ENCODE data around the gene RPL27. TPM values are rescaled to one million over a fixed set of nuclear protein-coding genes. Genes with fewer than 3 reads are reported as not detected.
"Not testable (repeated sequence)": the region's sequence is repeated elsewhere in the genome, so short reads cannot be mapped to it uniquely, and the experiment has no call there.

RPL27 gene
- total RNA-seq, 4 donors from 2014 or later: 775 to 1,810 (median 1,289) TPM

DNA sequence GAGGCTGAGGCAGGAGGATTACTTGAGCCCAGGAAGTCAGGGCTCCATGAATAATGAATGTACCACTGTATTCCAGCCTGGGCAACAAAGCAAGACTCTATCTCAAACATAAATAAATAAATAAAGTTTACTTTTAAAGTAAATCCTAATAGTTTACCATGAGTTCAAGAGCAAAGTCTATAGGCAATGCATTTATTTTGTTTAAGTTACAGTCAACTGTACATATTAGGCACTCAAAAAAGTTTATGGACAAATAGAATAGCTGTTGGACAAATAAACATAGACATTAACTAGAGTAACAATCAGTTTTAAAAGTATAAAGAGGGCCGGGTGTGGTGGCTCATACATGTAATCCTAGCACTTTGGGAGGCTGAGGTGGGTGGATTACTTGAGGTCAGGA, 30.3 kb upstream of the RPL27 start:
- H3K4me3 ChIP-seq: no peak overlapping the region
- H3K27ac ChIP-seq: no peak overlapping the region
- peaks cover 0 to 2% (median 0%) of the 10 kb centered on the region in 3 donors for H3K36me3 ChIP-seq
- peaks cover 7 to 11% (median 8%) of the 10 kb centered on the region in 3 donors for H3K4me1 ChIP-seq
- intact Hi-C loops (cut with DNase I): no loop called here
- TF ChIP-seq POLR2A (IDR thresholded peaks at IDR 0.05): no peak
- TF ChIP-seq, protein P1, sequence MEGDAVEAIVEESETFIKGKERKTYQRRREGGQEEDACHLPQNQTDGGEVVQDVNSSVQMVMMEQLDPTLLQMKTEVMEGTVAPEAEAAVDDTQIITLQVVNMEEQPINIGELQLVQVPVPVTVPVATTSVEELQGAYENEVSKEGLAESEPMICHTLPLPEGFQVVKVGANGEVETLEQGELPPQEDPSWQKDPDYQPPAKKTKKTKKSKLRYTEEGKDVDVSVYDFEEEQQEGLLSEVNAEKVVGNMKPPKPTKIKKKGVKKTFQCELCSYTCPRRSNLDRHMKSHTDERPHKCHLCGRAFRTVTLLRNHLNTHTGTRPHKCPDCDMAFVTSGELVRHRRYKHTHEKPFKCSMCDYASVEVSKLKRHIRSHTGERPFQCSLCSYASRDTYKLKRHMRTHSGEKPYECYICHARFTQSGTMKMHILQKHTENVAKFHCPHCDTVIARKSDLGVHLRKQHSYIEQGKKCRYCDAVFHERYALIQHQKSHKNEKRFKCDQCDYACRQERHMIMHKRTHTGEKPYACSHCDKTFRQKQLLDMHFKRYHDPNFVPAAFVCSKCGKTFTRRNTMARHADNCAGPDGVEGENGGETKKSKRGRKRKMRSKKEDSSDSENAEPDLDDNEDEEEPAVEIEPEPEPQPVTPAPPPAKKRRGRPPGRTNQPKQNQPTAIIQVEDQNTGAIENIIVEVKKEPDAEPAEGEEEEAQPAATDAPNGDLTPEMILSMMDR (IDR thresholded peaks at IDR 0.05): no peak
- WGBS, 2 donors: 62 to 67% methylated on average over 1 of the region's 1 CpG
- no peaks in the 10 kb centered on the region for H3K9me3 ChIP-seq
- no peak for DNase-seq
- no peaks in the 10 kb centered on the region for H3K27me3 ChIP-seq

DNA sequence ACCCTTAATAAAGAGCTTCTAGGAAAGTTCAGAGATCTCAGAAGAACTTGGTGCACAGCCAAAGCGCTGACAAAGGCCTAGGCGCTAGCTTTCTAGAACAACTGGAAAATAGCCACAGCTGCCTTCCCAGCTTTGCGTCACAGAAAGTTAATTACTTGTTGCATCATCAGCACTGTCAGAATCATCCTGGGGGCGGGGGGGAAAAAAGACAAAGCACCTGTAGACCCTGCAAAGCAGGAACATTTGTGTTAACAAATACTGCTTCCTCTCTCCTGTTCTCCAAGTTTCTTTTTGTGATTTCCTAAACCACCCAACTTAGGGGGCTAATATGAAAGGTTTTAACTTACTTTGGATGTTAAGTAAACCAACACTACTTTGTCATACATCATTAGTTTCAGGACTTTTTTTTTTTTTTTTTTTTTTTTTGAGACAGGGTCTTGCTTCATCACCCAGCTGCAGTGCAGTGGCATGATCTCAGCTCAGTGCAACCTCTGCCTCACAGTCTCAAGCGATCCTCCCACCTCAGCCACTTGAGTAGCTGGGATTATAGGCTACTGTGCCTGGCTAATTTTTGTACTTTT, 29.1 kb upstream of the RPL27 start:
- intact Hi-C loops (cut with DNase I): no loop called here
- H3K4me3 ChIP-seq: no peak overlapping the region
- DNase-seq: no peak
- H3K4me1 ChIP-seq: peaks cover 0 to 3% (median 0%) of the 10 kb centered on the region in 3 donors
- TF ChIP-seq POLR2A (IDR thresholded peaks at IDR 0.05): no peak
- TF ChIP-seq, protein P1 (IDR thresholded peaks at IDR 0.05): no peak
- WGBS, 2 donors: 37 to 39% methylated on average over 5 of the region's 5 CpGs
- no peaks in the 10 kb centered on the region for H3K36me3 ChIP-seq
- no peaks in the 10 kb centered on the region for H3K9me3 ChIP-seq
- H3K27me3 ChIP-seq: no peaks in the 10 kb centered on the region
- no peak overlapping the region for H3K27ac ChIP-seq

DNA sequence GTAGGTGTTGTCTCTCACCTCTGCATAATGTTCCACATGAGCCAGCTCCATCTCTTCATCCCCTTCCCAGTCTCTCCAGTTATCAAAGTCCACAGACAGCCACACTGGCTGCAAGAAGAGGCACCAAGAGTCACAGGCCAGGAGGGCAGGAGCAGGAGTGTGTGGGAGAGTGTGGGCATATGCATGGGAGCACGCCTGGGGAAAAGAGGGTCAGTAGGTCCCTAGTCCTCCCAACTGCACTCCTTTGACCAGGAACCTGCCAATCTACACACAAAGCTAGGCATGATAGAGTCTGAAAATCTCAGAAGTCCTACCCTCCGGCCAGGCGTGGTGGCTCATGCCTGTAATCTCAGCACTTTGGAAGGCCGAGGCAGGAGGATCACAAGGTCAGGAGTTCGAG, 26.6 kb upstream of the RPL27 start:
- WGBS, 2 donors: 78% methylated on average over 5 of the region's 5 CpGs; no CpG with 5 or more reads in 1 of the 2 donors
- Histone ChIP-seq H3K36me3 (no peaks in the 10 kb centered on the region), H3K27ac (no peak overlapping the region), H3K4me3 (no peak overlapping the region), H3K27me3 (no peaks in the 10 kb centered on the region), H3K4me1 (no peaks in the 10 kb centered on the region), H3K9me3 (no peaks in the 10 kb centered on the region)
- intact Hi-C loops (cut with DNase I): no loop called here
- no peak for DNase-seq
- TF ChIP-seq, protein P1 (IDR thresholded peaks at IDR 0.05): no peak
- no peak for TF ChIP-seq POLR2A (IDR thresholded peaks at IDR 0.05)

DNA sequence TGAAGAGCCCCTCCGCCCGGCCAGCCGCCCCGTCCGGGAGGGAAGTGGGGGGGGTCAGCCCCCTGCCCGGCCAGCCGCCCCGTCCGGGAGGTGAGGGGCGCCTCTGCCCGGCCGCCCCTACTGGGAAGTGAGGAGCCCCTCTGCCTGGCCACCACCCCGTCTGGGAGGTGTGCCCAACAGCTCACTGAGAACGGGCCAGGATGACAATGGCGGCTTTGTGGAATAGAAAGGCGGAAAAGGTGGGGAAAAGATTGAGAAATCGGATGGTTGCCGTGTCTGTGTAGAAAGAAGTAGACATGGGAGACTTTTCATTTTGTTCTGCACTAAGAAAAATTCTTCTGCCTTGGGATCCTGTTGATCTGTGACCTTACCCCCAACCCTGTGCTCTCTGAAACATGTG, 24.9 kb upstream of the RPL27 start:
- H3K9me3 ChIP-seq; DNase-seq; H3K27me3 ChIP-seq; H3K4me3 ChIP-seq; H3K36me3 ChIP-seq; H3K4me1 ChIP-seq; H3K27ac ChIP-seq; intact Hi-C loops (cut with DNase I): not testable (repeated sequence)
- WGBS, 2 donors: no CpG with 5 or more reads among the region's 18 CpGs

- Histone ChIP-seq H3K27ac (no peak overlapping the region), H3K4me1 (peaks cover 3 to 13% (median 8%) of the 10 kb centered on the region in 3 donors), H3K36me3 (no peaks in the 10 kb centered on the region), H3K4me3 (no peak overlapping the region), H3K27me3 (no peaks in the 10 kb centered on the region), H3K9me3 (no peaks in the 10 kb centered on the region)
- WGBS, 2 donors: 41 to 42% methylated on average over 2 of the region's 2 CpGs
- intact Hi-C loops (cut with DNase I): no loop called here
- no peak for DNase-seq
- TF ChIP-seq POLR2A (IDR thresholded peaks at IDR 0.05): no peak
- TF ChIP-seq, protein P1 (IDR thresholded peaks at IDR 0.05): no peak
Observed at GRCh38 chr17:42975265-42975664, 23.0 kb upstream of the RPL27 start.

DNA sequence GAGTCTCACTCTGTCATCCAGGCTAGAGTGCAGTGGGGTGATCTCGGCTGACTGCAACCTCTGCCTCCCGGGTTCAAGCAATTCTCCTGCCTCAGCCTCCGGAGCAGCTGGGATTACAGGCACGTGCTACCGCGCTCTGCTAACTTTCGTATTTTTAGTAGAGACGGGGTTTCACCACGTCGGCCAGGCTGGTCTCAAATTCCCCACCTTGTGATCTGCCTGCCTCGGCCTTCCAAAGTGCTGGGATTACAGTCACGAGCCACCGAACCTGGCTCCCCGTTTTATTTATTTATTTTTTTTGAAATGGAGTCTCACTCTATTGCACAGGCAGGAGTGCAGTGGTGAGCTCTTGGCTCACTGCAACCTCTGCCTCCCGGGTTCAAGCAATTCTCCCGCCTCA, 22.5 kb upstream of the RPL27 start:
- H3K4me3 ChIP-seq; H3K27me3 ChIP-seq; DNase-seq; H3K36me3 ChIP-seq; H3K9me3 ChIP-seq; H3K27ac ChIP-seq; intact Hi-C loops (cut with DNase I): not testable (repeated sequence)
- H3K4me1 ChIP-seq: peaks cover 3 to 13% (median 8%) of the 10 kb centered on the region in 3 donors
- WGBS, 2 donors: 87 to 90% methylated on average over 13 to 16 of the region's 16 CpGs

Measured in esophagus squamous epithelium (tissue), 5 donors.